Cardiac muscle cell (in vitro differentiated cells and primary cell): ENCODE results near the gene PDCD1LG2. TPM values are rescaled to one million over a fixed set of nuclear protein-coding genes. Genes with fewer than 3 reads are reported as not detected.

Experiments used
- DNase-seq, 2 donors: peaks; one replicate each; pipeline versions ENCODE4 v3.0.0 to v3.0.0-alpha.2; 2010 to 2017; ENCODE audit warnings: low read depth in 1 of 2, low spot score in 1 of 2
- H3K27ac ChIP-seq: fragments of 200-600 bp; sonication (generic); 2 replicates; pipeline ENCODE4 v1.5.1; 2016
- H3K27me3 ChIP-seq: fragments of 200-600 bp; sonication (generic); 2 replicates; pipeline ENCODE4 v1.6.0; 2016; ENCODE audit warnings: control low read depth
- H3K36me3 ChIP-seq: fragments of 200-600 bp; sonication (generic); 2 replicates; pipeline ENCODE4 v1.5.1; 2016; ENCODE audit warnings: control low read depth
- H3K4me1 ChIP-seq: fragments of 200-600 bp; sonication (generic); 2 replicates; pipeline ENCODE4 v1.8.1; 2017; ENCODE audit warnings: low read depth, mild to moderate bottlenecking, mixed run types
- H3K4me3 ChIP-seq: fragments of 200-600 bp; sonication (generic); 2 replicates; pipeline ENCODE4 v1.5.1; 2016; ENCODE audit warnings: mild to moderate bottlenecking
- H3K9me3 ChIP-seq: fragments of 200-600 bp; sonication (generic); 2 replicates; pipeline ENCODE4 v1.5.1; 2017; ENCODE audit warnings: low read depth, mild to moderate bottlenecking, control low read depth
- CTCF ChIP-seq: IDR thresholded peaks from 2 replicates; pipeline ENCODE4 v1.5.1; 2012; ENCODE audit warnings: low read depth, mild to moderate bottlenecking, low read length
- polyA plus RNA-seq: library from polyadenylated mRNA; unstranded; fragments of >200 nt; fragmentation: Nextera tagmentation; extraction: Ambion mirVana; gene quantifications from 2 replicates; pipeline ENCODE4 v1.2.1, GENCODE V29; 2016
- total RNA-seq: library from RNA; depleted of rRNA; stranded (reverse); fragments of >200 nt; gene quantifications from 2 replicates; pipeline ENCODE4 v1.2.3, GENCODE V29; 2016

PDCD1LG2 gene
- total and polyA plus RNA-seq, 2 experiments from 2014 or later, result not detected

- Histone ChIP-seq H3K4me1 (no peaks in the 10 kb centered on the region), H3K36me3 (no peaks in the 10 kb centered on the region), H3K27ac (no peak overlapping the region), H3K9me3 (no peaks in the 10 kb centered on the region), H3K4me3 (no peak overlapping the region), H3K27me3 (no peaks in the 10 kb centered on the region)
- TF ChIP-seq CTCF, result no peak
- no peak for DNase-seq
Observed at GRCh38 chr9:5612185-5612530, 101.8 kb downstream of the PDCD1LG2 start.

- DNase-seq, result no peak
- no peaks in the 10 kb centered on the region for H3K4me1 ChIP-seq
Observed at GRCh38 chr9:5614192-5614591, 103.9 kb downstream of the PDCD1LG2 start.

DNA sequence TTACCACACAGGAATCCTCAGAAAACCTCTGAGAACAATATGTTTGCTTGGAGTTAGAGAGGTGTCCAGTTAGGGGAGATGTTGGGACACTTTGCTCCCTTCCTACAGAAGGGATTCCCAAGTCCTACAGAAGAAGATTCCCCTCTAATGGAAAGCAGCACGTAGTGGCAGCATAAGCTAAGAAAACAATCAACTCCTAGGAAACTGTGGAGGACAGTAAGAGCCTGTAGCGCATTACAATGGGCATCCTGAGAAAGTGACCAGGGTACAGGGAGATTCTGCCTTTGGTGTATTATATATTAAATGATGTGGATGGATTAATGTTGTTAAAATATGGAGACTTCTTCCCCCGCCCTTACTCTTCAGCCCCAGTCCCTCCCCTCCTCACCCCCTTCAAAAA lies 104.7 kb downstream of the PDCD1LG2 start:
- Histone ChIP-seq H3K36me3 (no peaks in the 10 kb centered on the region), H3K27ac (no peak overlapping the region), H3K9me3 (no peaks in the 10 kb centered on the region), H3K4me1 (no peaks in the 10 kb centered on the region), H3K4me3 (no peak overlapping the region), H3K27me3 (no peaks in the 10 kb centered on the region)
- no peak for DNase-seq
- TF ChIP-seq CTCF, result no peak

More at GRCh38 chr9:5614192-5614591, 103.9 kb downstream of the PDCD1LG2 start:
- no peaks in the 10 kb centered on the region for H3K9me3 ChIP-seq
- H3K27ac ChIP-seq, result no peak overlapping the region
- H3K36me3 ChIP-seq, result no peaks in the 10 kb centered on the region
- TF ChIP-seq CTCF, result no peak
- H3K4me3 ChIP-seq, result no peak overlapping the region
- H3K27me3 ChIP-seq, result no peaks in the 10 kb centered on the region

DNA sequence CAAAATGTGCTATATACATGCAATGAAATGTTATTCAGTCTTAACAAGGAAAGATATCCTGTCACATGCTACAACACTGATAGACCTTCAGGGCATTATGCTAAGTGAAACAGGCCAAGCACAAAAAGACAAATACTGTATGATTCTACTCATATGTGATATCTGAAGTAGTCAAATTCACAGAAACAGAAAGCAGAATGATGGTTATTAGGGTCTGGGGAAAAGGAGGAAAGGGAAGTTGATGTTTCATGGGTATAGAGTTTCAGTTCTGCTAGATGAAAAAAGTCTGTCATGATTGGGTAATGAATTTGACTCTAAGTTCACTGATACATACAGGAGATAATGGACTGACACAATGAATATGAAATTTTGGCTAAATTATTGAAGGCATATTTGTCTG lies 107.4 kb downstream of the PDCD1LG2 start:
- Histone ChIP-seq H3K27ac (no peak overlapping the region), H3K4me1 (no peaks in the 10 kb centered on the region), H3K9me3 (no peaks in the 10 kb centered on the region), H3K36me3 (no peaks in the 10 kb centered on the region), H3K4me3 (no peak overlapping the region), H3K27me3 (no peaks in the 10 kb centered on the region)
- TF ChIP-seq CTCF, result no peak
- DNase-seq, result no peak

DNA sequence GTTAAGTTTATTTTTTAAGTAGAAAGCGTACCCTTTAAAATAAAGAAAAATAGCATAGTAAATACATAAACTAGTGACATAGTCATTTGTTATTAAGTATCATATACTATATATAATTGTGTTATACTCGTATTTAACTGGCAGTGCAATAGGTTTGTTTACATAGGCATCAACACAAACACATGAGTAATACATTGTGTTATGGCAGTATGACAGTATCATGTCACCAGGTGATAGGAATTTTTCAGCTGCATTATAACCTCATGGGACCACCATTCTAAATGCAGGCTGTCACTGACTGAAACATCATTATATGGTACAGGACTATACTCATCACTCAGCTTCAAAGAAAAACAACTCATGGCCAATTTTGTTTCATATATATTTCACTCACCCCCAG lies 110.2 kb downstream of the PDCD1LG2 start:
- Histone ChIP-seq H3K27me3 (no peaks in the 10 kb centered on the region), H3K27ac (no peak overlapping the region), H3K4me3 (no peak overlapping the region), H3K9me3 (no peaks in the 10 kb centered on the region), H3K4me1 (no peaks in the 10 kb centered on the region), H3K36me3 (no peaks in the 10 kb centered on the region)
- no peak for TF ChIP-seq CTCF
- no peak for DNase-seq

Other genes with a start within 250 kb of the PDCD1LG2 start
- gene RLN2, start 205.8 kb upstream of the PDCD1LG2 start, total RNA-seq, result 0.92 TPM in 1 of 2 replicates, not detected in the other
- gene RLN2, start 205.8 kb upstream of the PDCD1LG2 start, polyA plus RNA-seq, result 2.1 and 6.1 TPM in 2 replicates
- gene RLN1, start 170.7 kb upstream of the PDCD1LG2 start, total RNA-seq, result not detected in 2 replicates
- gene RLN1, start 170.7 kb upstream of the PDCD1LG2 start, polyA plus RNA-seq, result 0.26 and 1.7 TPM in 2 replicates
- 15.4 and 16.8 TPM in 2 replicates for gene PLGRKT, start 72.6 kb upstream of the PDCD1LG2 start, total RNA-seq
- 35.4 and 37.1 TPM in 2 replicates for gene PLGRKT, start 72.6 kb upstream of the PDCD1LG2 start, polyA plus RNA-seq
- 0.39 TPM in 1 of 2 replicates, not detected in the other for gene CD274, start 60.0 kb upstream of the PDCD1LG2 start, total RNA-seq
- gene CD274, start 60.0 kb upstream of the PDCD1LG2 start, polyA plus RNA-seq, result 0.39 TPM in 1 of 2 replicates, not detected in the other
- gene RIC1, start 118.6 kb downstream of the PDCD1LG2 start, total RNA-seq, result 29.8 and 33.7 TPM in 2 replicates
- 9.7 and 15.2 TPM in 2 replicates for gene RIC1, start 118.6 kb downstream of the PDCD1LG2 start, polyA plus RNA-seq